ENCODE data around the gene HSF2. TPM values are rescaled to one million over a fixed set of nuclear protein-coding genes. Genes with fewer than 3 reads are reported as not detected.
"Not testable (repeated sequence)": the region's sequence is repeated elsewhere in the genome, so short reads cannot be mapped to it uniquely, and the experiment has no call there.

The HSF2 gene
- total and polyA plus RNA-seq, 2 donors (not counting 1 experiment from before 2014, with no cell fraction given), result 30.0 to 31.5 TPM

GRCh38 chr6:122454673-122455072 is 55.2 kb downstream of the HSF2 start:
- peaks cover 26% of the 10 kb centered on the region for H3K79me2 ChIP-seq (ENCODE audit: control insufficient read depth, insufficient read depth, low read length)
- no peak overlapping the region for H2AFZ ChIP-seq (ENCODE audit: low read length)
- H4K20me1 ChIP-seq (ENCODE audit: control insufficient read depth, extremely low read depth, insufficient read depth, low read length), result peaks cover 3% of the 10 kb centered on the region
- no peak overlapping the region for H3K4me3 ChIP-seq (replicated peaks in 1 of 4; ENCODE audit: control extremely low read depth in 1 of 4, insufficient read depth in 1 of 4, low read depth in 3 of 4, low read length in 4 of 4)
- H3K36me3 ChIP-seq (ENCODE audit: control insufficient read depth, insufficient read depth, low read length), result peaks cover 8% of the 10 kb centered on the region
- no peaks in the 10 kb centered on the region for H3K4me1 ChIP-seq (ENCODE audit: control insufficient read depth, extremely low read depth, insufficient read depth, low read length)
- no peaks in the 10 kb centered on the region for H3K9me3 ChIP-seq (ENCODE audit: control insufficient read depth, insufficient read depth, low read depth, low read length)
- H3K27ac ChIP-seq (ENCODE audit: insufficient read depth, low read length), result no peak overlapping the region
- TF ChIP-seq EZH2 (IDR thresholded peaks at IDR 0.05; ENCODE audit: low read length, missing control alignments), result no peak
- no peak for TF ChIP-seq CTCF (conservative IDR thresholded peaks at IDR 0.05 in 1 of 2, IDR thresholded peaks at IDR 0.05 in 1 of 2; ENCODE audit: low read depth in 1 of 2, low read length in 2 of 2)
- H3K4me2 ChIP-seq (ENCODE audit: extremely low read depth, insufficient read depth, low read length), result no peak overlapping the region
- H3K27me3 ChIP-seq (ENCODE audit: control insufficient read depth, insufficient read depth, low read length), result no peaks in the 10 kb centered on the region
- DNase-seq (ENCODE audit: low read depth in 2 of 2), result no peak
- no peak overlapping the region for H3K9ac ChIP-seq (ENCODE audit: insufficient read depth, low read length)

- H3K4me2 ChIP-seq (ENCODE audit: extremely low read depth, insufficient read depth, low read length); DNase-seq (ENCODE audit: low read depth in 2 of 2); H2AFZ ChIP-seq (ENCODE audit: low read length); H3K36me3 ChIP-seq (ENCODE audit: control insufficient read depth, insufficient read depth, low read length); H3K27ac ChIP-seq (ENCODE audit: insufficient read depth, low read length); H3K27me3 ChIP-seq (ENCODE audit: control insufficient read depth, insufficient read depth, low read length); H3K9ac ChIP-seq (ENCODE audit: insufficient read depth, low read length); H3K9me3 ChIP-seq (ENCODE audit: control insufficient read depth, insufficient read depth, low read depth, low read length); H3K4me3 ChIP-seq (replicated peaks in 1 of 4; ENCODE audit: control extremely low read depth in 1 of 4, insufficient read depth in 1 of 4, low read depth in 3 of 4, low read length in 4 of 4); H4K20me1 ChIP-seq (ENCODE audit: control insufficient read depth, extremely low read depth, insufficient read depth, low read length); H3K4me1 ChIP-seq (ENCODE audit: control insufficient read depth, extremely low read depth, insufficient read depth, low read length): not testable (repeated sequence)
- peaks cover 30% of the 10 kb centered on the region for H3K79me2 ChIP-seq (ENCODE audit: control insufficient read depth, insufficient read depth, low read length)
These were observed 55.7 kb downstream of the HSF2 start for GRCh38 chr6:122455116-122455515.

- no peak overlapping the region for H3K27ac ChIP-seq (ENCODE audit: insufficient read depth, low read length)
- no peak overlapping the region for H2AFZ ChIP-seq (ENCODE audit: low read length)
- DNase-seq (ENCODE audit: low read depth in 2 of 2), result no peak
- no peak overlapping the region for H3K4me3 ChIP-seq (replicated peaks in 1 of 4; ENCODE audit: control extremely low read depth in 1 of 4, insufficient read depth in 1 of 4, low read depth in 3 of 4, low read length in 4 of 4)
- H3K4me1 ChIP-seq (ENCODE audit: control insufficient read depth, extremely low read depth, insufficient read depth, low read length), result no peaks in the 10 kb centered on the region
- H3K4me2 ChIP-seq (ENCODE audit: extremely low read depth, insufficient read depth, low read length), result no peak overlapping the region
- H3K79me2 ChIP-seq (ENCODE audit: control insufficient read depth, insufficient read depth, low read length), result peaks cover 58% of the 10 kb centered on the region
- H3K27me3 ChIP-seq (ENCODE audit: control insufficient read depth, insufficient read depth, low read length), result no peaks in the 10 kb centered on the region
- peaks cover 3% of the 10 kb centered on the region for H4K20me1 ChIP-seq (ENCODE audit: control insufficient read depth, extremely low read depth, insufficient read depth, low read length)
- no peaks in the 10 kb centered on the region for H3K9me3 ChIP-seq (ENCODE audit: control insufficient read depth, insufficient read depth, low read depth, low read length)
- TF ChIP-seq EZH2 (IDR thresholded peaks at IDR 0.05; ENCODE audit: low read length, missing control alignments), result no peak
- no peak for TF ChIP-seq CTCF (conservative IDR thresholded peaks at IDR 0.05 in 1 of 2, IDR thresholded peaks at IDR 0.05 in 1 of 2; ENCODE audit: low read depth in 1 of 2, low read length in 2 of 2)
- no peak overlapping the region for H3K9ac ChIP-seq (ENCODE audit: insufficient read depth, low read length)
- H3K36me3 ChIP-seq (ENCODE audit: control insufficient read depth, insufficient read depth, low read length), result peaks cover 1% of the 10 kb centered on the region
These were observed 58.6 kb downstream of the HSF2 start for GRCh38 chr6:122458087-122458486.

Data from fibroblast of lung (primary cell).